Pancreas (tissue), 10 donors: Measurements from ENCODE around the gene KBTBD13. TPM values are rescaled to one million over a fixed set of nuclear protein-coding genes. Genes with fewer than 3 reads are reported as not detected.
"Not testable (repeated sequence)": the region's sequence is repeated elsewhere in the genome, so short reads cannot be mapped to it uniquely, and the experiment has no call there.

Source experiments
- ATAC-seq, 4 donors: fragments of 200-7000 bp; cut with Tn5 transposase; one replicate each; pipeline versions ENCODE4 v1.8.0 to v1.9.1; 2020; ENCODE audit warnings: mild to moderate bottlenecking in 4 of 4, moderate library complexity in 4 of 4
- DNase-seq, 6 donors: peaks; one replicate each; pipeline ENCODE4 v3.0.0-alpha.2; 2020
- FAIRE-seq: peaks from 2 replicates; lab custom pipeline; 2012; peaks lifted over from hg19 to GRCh38; lab: Jason Lieb, UNC
- H3K27ac ChIP-seq, 4 donors: fragments of 200-600 bp; sonication (generic); 1 replicate in 3 of 4; 2 replicates in 1 of 4; pipeline versions ENCODE4 v1.5.0 to v1.8.0; 2020
- H3K27me3 ChIP-seq, 4 donors: fragments of 200-600 bp; one replicate each; pipeline ENCODE4 v1.8.0; 2021
- H3K36me3 ChIP-seq, 3 donors: fragments of 200-600 bp; sonication (generic) in 1 of 3; one replicate each; pipeline versions ENCODE4 v1.5.0 to v1.8.0; 2020 to 2021
- H3K4me1 ChIP-seq, 3 donors: fragments of 200-600 bp; one replicate each; pipeline ENCODE4 v1.8.0; 2021
- H3K4me3 ChIP-seq, 4 donors: fragments of 200-600 bp; sonication (generic) in 2 of 4; one replicate each; pipeline versions ENCODE4 v1.5.0 to v1.8.0; 2020 to 2021
- H3K9me3 ChIP-seq, 4 donors: fragments of 200-600 bp; one replicate each; pipeline ENCODE4 v1.8.0; 2021
- WGBS, 2 donors: extraction: QIAGEN DNeasy Blood & Tissue Kit; methylation state at CpG; one replicate each; pipeline ENCODE4 v1.1.7; 2013; 5-methylcytosine and 5-hydroxymethylcytosine counted together
- intact Hi-C, 3 donors: fragments of 100-400 bp; cut with DNase I; formaldehyde crosslinking; loops; one replicate each; pipeline versions ENCODE4 v1.11.1 to v1.14.2; 2022
- polyA plus RNA-seq, 2 donors: library from polyadenylated mRNA; stranded (reverse); fragments of 200-250 nt; gene quantifications; one replicate each; pipeline ENCODE4 v1.2.3, GENCODE V29; 2013
- total RNA-seq, 6 donors: library from RNA; stranded (reverse); fragmentation: NEBNext Ultra II Directional in 4 of 6; extraction: Animal tissue kit (Norgen Biotek cat#: 25700) in 4 of 6; gene quantifications; one replicate each; pipeline versions ENCODE4 v1.2.1 to v1.2.4, GENCODE V29; 2021 to 2023
- TF ChIP-seq, protein P1 (sequence below), 4 donors: fragments of 200-600 bp; sonication (generic) in 3 of 4; IDR thresholded peaks; one replicate each; pipeline versions ENCODE4 v1.5.0 to v1.8.0; 2021; ENCODE audit warnings: antibody characterized with exemption in 4 of 4
- donor health status: healthy with polysubstance abuse.
- donor health status: DM: no; HTN: no; CAD: no; lungs with moderate emphysema.
- donor health status: DM: no; HTN: no; CAD: no.
- donor health status: control.
- donor health status: control.
- donor health status: Bipolar disorder and iron deficiency.
- donor health status: DM: yes; HTN: yes; CAD: no.
- donor health status: DM: no; HTN: no; CAD: no.
- donor health status: DM: no; HTN: no; CAD: no.
- donor health status: DM: yes; HTN: yes; CAD: no.

KBTBD13 gene
- total and polyA plus RNA-seq, 8 donors = not detected

DNA sequence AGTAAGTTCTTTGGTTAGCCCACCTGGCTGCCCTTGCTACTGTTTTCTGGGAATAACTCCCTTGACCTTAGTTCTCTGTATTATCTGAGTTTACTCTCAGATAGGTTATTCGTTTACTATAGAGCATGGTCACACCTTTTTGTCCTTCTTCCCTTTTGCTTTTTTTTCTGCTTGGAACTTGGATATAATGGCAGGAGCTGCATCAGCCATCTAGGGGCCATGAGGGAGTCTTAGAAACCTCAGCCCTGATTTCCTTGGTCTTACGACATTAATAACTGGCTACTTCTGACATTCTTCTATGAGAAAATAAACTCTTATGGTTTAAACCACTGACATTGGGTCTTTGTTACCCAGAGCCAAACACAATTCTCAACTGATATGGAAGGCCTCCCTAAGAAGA lies 34.8 kb upstream of the KBTBD13 start:
- Histone ChIP-seq H3K4me3 (no peak overlapping the region), H3K36me3 (no peaks in the 10 kb centered on the region), H3K4me1 (peaks cover 0 to 2% (median 0%) of the 10 kb centered on the region in 3 donors), H3K27ac (no peak overlapping the region), H3K27me3 (no peaks in the 10 kb centered on the region), H3K9me3 (no peaks in the 10 kb centered on the region)
- 67 to 71% methylated on average over 2 of the region's 2 CpGs for WGBS, 2 donors
- TF ChIP-seq, protein P1, sequence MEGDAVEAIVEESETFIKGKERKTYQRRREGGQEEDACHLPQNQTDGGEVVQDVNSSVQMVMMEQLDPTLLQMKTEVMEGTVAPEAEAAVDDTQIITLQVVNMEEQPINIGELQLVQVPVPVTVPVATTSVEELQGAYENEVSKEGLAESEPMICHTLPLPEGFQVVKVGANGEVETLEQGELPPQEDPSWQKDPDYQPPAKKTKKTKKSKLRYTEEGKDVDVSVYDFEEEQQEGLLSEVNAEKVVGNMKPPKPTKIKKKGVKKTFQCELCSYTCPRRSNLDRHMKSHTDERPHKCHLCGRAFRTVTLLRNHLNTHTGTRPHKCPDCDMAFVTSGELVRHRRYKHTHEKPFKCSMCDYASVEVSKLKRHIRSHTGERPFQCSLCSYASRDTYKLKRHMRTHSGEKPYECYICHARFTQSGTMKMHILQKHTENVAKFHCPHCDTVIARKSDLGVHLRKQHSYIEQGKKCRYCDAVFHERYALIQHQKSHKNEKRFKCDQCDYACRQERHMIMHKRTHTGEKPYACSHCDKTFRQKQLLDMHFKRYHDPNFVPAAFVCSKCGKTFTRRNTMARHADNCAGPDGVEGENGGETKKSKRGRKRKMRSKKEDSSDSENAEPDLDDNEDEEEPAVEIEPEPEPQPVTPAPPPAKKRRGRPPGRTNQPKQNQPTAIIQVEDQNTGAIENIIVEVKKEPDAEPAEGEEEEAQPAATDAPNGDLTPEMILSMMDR (IDR thresholded peaks at IDR 0.05) = no peak
- DNase-seq (no peak), FAIRE-seq (no peak), ATAC-seq (no peak)
- intact Hi-C loops = no loop called here

DNA sequence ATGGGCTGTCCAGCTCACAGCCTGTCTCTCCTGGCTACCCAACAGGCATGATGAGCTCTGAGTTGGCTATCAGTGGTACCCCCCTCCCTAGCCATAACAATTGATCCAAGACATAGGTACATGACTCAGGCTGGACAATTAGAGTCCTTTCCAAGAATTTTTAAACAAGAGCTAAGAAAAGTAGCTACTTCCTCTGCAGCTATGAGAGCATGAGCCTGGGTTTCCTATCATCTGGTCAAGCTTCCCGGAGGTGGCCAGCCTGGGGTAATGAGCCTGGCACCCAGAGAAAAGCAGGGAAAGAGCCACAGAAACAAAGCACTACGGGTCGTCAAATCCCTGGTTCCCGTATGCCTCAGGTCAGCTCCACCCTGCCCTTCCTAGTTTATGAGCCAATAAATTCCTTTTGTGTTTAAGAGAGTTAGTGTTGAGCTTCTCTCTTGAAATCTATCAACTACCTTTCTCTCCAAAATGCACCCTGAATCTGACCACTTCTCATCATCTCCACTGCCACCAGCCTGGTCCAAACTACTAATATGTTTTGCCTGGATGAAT lies 33.7 kb upstream of the KBTBD13 start:
- Histone ChIP-seq H3K36me3 (no peaks in the 10 kb centered on the region), H3K9me3 (no peaks in the 10 kb centered on the region), H3K27me3 (no peaks in the 10 kb centered on the region), H3K4me3 (no peak overlapping the region), H3K4me1 (peaks cover 0 to 2% (median 0%) of the 10 kb centered on the region in 3 donors), H3K27ac (no peak overlapping the region)
- 59 to 75% methylated on average over 4 of the region's 4 CpGs for WGBS, 2 donors
- ATAC-seq (no peak), FAIRE-seq (no peak), DNase-seq (no peak)
- TF ChIP-seq, protein P1 (IDR thresholded peaks at IDR 0.05) = no peak
- intact Hi-C loops = no loop called here

DNA sequence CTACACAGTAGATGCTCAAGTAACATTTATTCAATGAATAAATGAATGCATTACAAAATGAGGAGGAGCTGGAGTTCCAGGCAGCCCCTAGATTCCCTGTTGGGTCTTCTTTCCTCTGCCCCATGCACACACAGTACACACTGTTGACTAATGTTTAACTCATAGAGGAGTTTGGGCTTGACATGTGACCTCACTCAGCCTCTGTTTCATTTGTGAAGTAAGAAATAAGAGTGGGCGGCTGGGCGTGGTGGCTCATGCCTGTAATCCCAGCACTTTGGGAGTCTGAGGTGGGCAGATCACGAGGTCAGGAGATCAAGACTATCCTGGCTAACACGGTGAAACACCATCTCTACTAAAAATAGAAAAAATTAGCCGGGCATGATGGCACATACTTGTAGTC lies 32.3 kb upstream of the KBTBD13 start:
- intact Hi-C loops, FAIRE-seq: not testable (repeated sequence)

DNA sequence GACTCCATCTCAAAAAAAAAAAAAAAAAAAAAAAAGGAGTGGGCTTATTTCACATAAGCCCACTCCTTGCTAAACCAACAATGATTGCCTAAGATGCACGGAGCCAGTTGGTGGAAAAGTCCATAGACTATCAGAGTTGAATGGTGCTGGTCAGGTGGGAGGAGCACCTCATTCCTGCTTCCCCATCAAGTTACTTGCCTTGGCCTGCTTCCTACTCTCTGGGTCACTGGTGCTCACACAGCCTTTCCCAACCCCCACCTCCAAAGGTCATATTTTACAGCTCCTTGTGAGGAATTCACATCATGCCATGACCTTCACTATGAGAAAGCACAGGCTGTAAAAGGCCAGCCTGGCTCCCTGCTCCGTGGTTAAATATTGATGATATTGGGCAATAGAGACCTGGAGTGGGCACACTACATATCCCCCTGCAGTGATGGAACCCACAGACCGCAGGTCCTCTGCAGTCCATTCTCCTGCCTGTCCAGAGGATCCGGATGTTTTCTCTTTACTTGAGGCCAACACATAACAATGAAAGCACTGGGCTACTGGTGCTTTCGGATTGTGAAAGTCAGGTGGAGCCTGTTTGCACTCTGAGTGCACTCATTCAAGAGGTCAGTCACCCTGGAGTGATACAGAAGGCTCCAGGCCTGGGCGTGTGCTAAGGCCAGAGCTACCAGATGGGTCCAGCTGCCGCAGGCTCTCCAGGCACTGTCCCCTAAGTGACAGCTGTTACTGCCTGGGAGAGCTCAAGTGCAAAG lies 31.6 kb upstream of the KBTBD13 start, which contains the start of gene SLC51B:
TSS of gene SLC51B (plus strand) at position 664 of the 758 bp plus-strand sequence. CDS start 4,618 bp downstream, outside the sequence.
- WGBS, 2 donors = 55 to 60% methylated on average over 7 of the region's 7 CpGs
- Histone ChIP-seq H3K4me1 (peaks cover 0 to 2% (median 0%) of the 10 kb centered on the region in 3 donors), H3K27ac (no peak within 1 kb of the TSS), H3K27me3 (no peaks in the 10 kb centered on the region), H3K9me3 (no peaks in the 10 kb centered on the region), H3K36me3 (no peaks in the 10 kb centered on the region), H3K4me3 (no peak within 1 kb of the TSS)
- intact Hi-C loops = no loop called here
- TF ChIP-seq, protein P1 (IDR thresholded peaks at IDR 0.05) = no peak
- DNase-seq (no peak), FAIRE-seq (no peak), ATAC-seq (peak in 3 of 4 donors; percentile 33 to 57 (median 49))

More for the DNA sequence above, 32.3 kb upstream of the KBTBD13 start:
- ATAC-seq = peak in 2 of 4 donors; percentile 64 to 79
- not testable (repeated sequence) for H3K36me3 ChIP-seq, H3K9me3 ChIP-seq, H3K4me3 ChIP-seq, H3K27ac ChIP-seq, H3K4me1 ChIP-seq, H3K27me3 ChIP-seq, DNase-seq
- 73 to 75% methylated on average over 5 of the region's 5 CpGs for WGBS, 2 donors

DNA sequence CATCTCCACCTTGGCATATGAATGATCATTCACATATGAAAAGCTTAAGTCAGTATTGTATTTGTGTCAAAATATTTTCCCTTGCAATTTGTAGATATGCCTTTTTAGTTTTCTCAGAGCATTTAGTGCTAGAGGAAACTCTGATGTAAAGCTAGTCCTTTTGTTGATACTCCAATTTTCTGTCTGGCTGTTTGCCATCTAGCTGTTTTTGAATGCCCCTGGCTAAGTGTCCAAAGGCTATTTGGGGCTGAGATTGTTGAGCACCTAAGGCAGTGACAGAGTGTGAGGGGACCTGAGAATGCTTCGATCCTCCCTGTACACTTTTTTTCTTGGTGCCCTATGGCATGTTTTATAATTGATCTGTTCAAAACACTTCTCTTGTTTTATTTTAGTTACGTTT lies 28.3 kb upstream of the KBTBD13 start:
- Histone ChIP-seq H3K27ac (no peak overlapping the region), H3K9me3 (no peaks in the 10 kb centered on the region), H3K36me3 (no peaks in the 10 kb centered on the region), H3K4me3 (no peak overlapping the region), H3K4me1 (peaks cover 0 to 2% (median 0%) of the 10 kb centered on the region in 3 donors), H3K27me3 (no peaks in the 10 kb centered on the region)
- TF ChIP-seq, protein P1 (IDR thresholded peaks at IDR 0.05) = no peak
- 70 to 75% methylated on average over 2 of the region's 2 CpGs for WGBS, 2 donors
- FAIRE-seq (no peak), DNase-seq (no peak), ATAC-seq (no peak)
- intact Hi-C loops = no loop called here
